HG03039 (cell line): Measurements from ENCODE around the gene FAHD2B.
"Not testable (repeated sequence)": the region's sequence is repeated elsewhere in the genome, so short reads cannot be mapped to it uniquely, and the experiment has no call there.

Experiments
- ATAC-seq: cut with Tn5 transposase; IDR thresholded peaks from one replicate; pipeline ENCODE4 v1.9.1; 2021; ENCODE audit warnings: mild to moderate bottlenecking, moderate library complexity; ENCODE audit not compliant: unreplicated experiment

FAHD2B gene

DNA sequence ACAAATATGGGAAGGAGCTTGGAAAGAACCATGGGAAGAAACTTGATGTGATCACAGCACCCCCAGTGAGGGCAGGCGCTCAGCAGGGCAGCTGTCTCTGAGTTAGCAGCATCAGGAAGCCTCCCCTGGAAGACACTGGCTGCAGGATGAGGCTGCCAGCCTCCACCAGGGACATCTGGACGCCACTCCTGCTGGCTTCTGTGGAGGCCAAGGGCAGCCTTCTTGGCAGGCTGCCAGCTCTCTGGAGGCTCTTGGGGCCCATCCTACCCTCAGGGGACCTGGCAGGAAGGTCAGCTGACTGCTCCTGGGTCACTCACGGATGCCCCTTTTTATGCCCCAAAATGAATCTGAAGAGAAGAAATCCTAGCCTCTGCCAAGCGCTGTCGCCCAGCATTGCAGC is 26.0 kb downstream of the FAHD2B start:
- not testable (repeated sequence) for ATAC-seq

GRCh38 chr2:97068074-97068473 is 26.6 kb downstream of the FAHD2B start:
- no peak for ATAC-seq

GRCh38 chr2:97067279-97068004 is 27.2 kb downstream of the FAHD2B start:
- ATAC-seq, result no peak

- not testable (repeated sequence) for ATAC-seq
Measured at GRCh38 chr2:97066030-97066429, 28.7 kb downstream of the FAHD2B start.

- not testable (repeated sequence) for ATAC-seq
Measured at GRCh38 chr2:97062020-97062419, 32.7 kb downstream of the FAHD2B start.

DNA sequence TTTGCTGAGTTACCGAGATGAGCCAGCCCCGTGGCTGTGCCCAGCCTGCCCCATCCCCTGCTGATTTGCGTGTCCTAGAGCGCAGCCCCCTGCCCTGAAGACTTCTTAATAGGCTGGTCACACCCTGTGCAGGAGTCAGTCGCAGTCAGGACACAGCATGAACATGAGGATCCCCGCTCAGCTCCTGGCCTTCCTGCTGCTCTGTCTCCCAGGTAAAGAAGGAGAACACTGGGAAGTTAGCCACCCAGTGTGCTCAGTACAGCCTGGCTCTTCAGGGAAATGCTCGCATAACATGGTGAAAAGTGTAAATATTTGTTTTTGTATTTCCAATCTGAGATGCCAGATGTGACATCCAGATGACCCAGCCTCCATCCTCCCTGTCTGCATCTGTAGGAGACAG is 34.9 kb downstream of the FAHD2B start:
- ATAC-seq, result not testable (repeated sequence)

DNA sequence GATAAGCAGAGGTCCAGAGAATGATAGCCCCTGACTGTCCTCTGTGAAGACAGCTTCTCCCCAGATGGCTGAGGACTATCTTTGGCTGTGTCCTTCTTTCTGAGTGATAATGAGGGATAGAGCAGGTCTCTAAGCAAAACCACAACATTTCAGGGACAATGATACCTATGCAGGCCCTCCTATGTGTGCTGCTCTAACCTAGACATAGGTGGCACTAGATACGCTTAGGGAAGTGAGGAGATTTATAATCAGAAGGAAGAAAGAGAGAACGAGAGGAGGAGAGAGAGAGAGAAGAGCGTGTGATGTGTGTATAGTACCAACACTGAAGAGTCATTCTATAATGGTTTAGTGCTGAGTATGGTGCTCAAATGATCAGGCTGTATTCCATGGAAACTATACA is 38.5 kb downstream of the FAHD2B start:
- ATAC-seq, result not testable (repeated sequence)

DNA sequence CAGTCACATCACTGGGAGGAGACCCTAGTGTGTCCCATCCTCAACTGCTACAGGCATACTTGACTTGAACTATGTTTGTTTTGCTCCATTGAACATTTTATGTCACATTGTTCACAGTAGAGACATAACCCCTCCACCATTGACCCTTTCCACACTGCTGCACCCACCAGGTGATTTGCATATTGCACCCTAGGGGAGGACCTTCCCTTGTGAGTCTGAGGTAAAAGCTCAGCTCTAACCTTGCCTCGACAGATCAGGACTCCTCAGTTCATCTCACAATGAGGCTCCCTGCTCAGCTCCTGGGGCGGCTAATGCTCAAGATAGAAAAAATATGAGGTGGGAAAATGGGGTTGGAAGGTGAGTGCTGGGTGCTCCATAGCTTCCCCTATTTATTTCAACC is 44.6 kb downstream of the FAHD2B start:
- ATAC-seq, result not testable (repeated sequence)

- not testable (repeated sequence) for ATAC-seq
Measured at GRCh38 chr2:97048448-97048847, 46.2 kb downstream of the FAHD2B start.

DNA sequence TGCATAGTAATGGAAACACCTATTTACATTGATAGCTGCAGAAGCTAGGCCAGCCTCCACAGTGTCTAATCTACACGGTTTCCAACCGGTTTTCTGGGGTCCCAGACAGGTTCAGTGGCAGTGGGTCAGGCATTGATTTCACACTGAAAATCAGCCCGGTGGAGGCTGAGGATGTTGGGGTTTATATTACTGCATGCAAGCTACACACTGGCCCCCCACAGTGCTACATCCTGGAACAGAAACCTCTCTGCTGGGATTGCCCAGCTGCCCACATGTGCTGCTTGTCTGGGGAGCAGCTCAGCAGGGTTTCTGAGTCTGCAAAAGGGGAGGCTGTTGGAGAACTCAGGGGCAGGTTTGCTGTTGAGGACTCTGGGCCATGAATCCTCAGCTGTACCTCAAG is 48.0 kb downstream of the FAHD2B start:
- ATAC-seq, result not testable (repeated sequence)

DNA sequence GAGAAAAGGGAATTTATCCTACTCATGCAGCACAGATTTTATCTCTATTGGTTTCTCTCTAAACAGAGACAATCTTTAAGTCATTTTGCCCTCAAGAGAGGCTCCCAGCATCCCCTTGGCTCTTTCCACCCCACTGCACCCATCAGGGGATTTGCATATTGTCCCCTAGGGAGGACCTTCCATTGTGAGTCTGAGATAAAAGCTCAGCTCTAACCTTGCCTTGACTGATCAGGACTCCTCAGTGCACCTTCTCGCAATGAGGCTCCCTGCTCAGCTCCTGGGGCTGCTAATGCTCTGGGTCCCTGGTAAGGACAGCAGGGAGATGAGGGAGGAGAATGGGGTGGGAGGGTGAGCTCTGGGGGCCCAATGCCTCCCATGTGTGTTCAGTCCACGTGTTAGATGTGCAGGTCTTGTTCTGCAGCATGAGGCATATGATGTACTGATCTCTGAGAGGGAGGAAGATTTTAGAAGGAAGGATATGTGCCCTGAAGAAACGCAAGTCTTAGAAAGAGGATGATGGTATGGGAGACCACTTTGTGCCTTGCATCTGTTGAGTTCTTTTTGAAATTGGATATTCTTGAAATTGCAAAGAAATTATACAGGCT is 48.7 kb downstream of the FAHD2B start:
- ATAC-seq, result not testable (repeated sequence)
